MM.1S (cell line): ENCODE measurements around the gene NEDD8.

Experiments used
- DNase-seq: peaks from one replicate; pipeline ENCODE4 v3.0.0-alpha.2; 2015
- H2AFZ ChIP-seq: fragments of 300-600 bp; sonication (generic); 2 replicates; pipeline ENCODE4 v1.6.0; 2016; ENCODE audit warnings: antibody characterized with exemption, low read length
- H3F3A ChIP-seq: fragments of 300-600 bp; sonication (generic); 2 replicates; pipeline ENCODE4 v1.6.1; 2016; ENCODE audit warnings: mild to moderate bottlenecking, antibody characterized with exemption, low read length, moderate library complexity, mixed read lengths; ENCODE audit not compliant: insufficient read depth
- H3K27ac ChIP-seq: fragments of 300-600 bp; sonication (generic); 2 replicates; pipeline ENCODE4 v1.5.1; 2016; ENCODE audit warnings: mild to moderate bottlenecking, low read length
- H3K27me3 ChIP-seq: fragments of 300-600 bp; sonication (generic); replicated peaks from 2 replicates; pipeline ENCODE4 v1.6.0; 2016; ENCODE audit warnings: low read length; ENCODE audit not compliant: insufficient read depth
- H3K36me3 ChIP-seq: fragments of 300-600 bp; sonication (generic); replicated peaks from 2 replicates; pipeline ENCODE4 v1.6.1; 2016; ENCODE audit warnings: mild to moderate bottlenecking, low read length, mixed read lengths; ENCODE audit not compliant: insufficient read depth
- H3K4me1 ChIP-seq: fragments of 300-600 bp; sonication (generic); 2 replicates; pipeline ENCODE4 v1.6.1; 2016; ENCODE audit warnings: low read length, mixed read lengths
- H3K4me2 ChIP-seq: fragments of 300-600 bp; sonication (generic); 2 replicates; pipeline ENCODE4 v1.6.0; 2016; ENCODE audit warnings: low read depth, low read length
- H3K4me3 ChIP-seq: fragments of 300-600 bp; sonication (generic); 2 replicates; pipeline ENCODE4 v1.5.1; 2016; ENCODE audit warnings: low read length, mixed read lengths
- H3K79me2 ChIP-seq: fragments of 300-600 bp; sonication (generic); 2 replicates; pipeline ENCODE4 v1.6.1; 2016; ENCODE audit warnings: mixed run types, low read length, mixed read lengths
- H3K9ac ChIP-seq: fragments of 300-600 bp; sonication (generic); 2 replicates; pipeline ENCODE4 v1.6.1; 2016; ENCODE audit warnings: low read length, mixed read lengths
- H3K9me2 ChIP-seq: fragments of 300-600 bp; sonication (generic); replicated peaks from 2 replicates; pipeline ENCODE4 v1.6.1; 2016; ENCODE audit warnings: mild to moderate bottlenecking, low read length, mixed read lengths; ENCODE audit not compliant: insufficient read depth
- H3K9me3 ChIP-seq: fragments of 300-600 bp; sonication (generic); replicated peaks from 2 replicates; pipeline ENCODE4 v1.6.1; 2016; ENCODE audit warnings: mild to moderate bottlenecking, low read length, mixed read lengths; ENCODE audit not compliant: insufficient read depth
- H4K20me1 ChIP-seq: fragments of 300-600 bp; sonication (generic); 2 replicates; pipeline ENCODE4 v1.6.1; 2016; ENCODE audit warnings: mild to moderate bottlenecking, low read length, moderate library complexity, mixed read lengths; ENCODE audit not compliant: insufficient read depth
- CTCF ChIP-seq: fragments of 300-600 bp; sonication (generic); IDR thresholded peaks from 2 replicates; pipeline ENCODE4 v1.5.1; 2016; ENCODE audit warnings: antibody characterized with exemption, low read length, mixed read lengths
- EZH2 ChIP-seq: fragments of 300-600 bp; sonication (generic); optimal IDR thresholded peaks from 2 replicates; pipeline ENCODE3; 2017; ENCODE audit warnings: low read depth, mild to moderate bottlenecking, antibody characterized with exemption, low read length, mixed read lengths
- EZH2phosphoT487 ChIP-seq: fragments of 300-600 bp; sonication (generic); IDR thresholded peaks from 2 replicates; pipeline ENCODE4 v1.6.1; 2018; ENCODE audit warnings: antibody characterized with exemption, low read length

The NEDD8 gene

GRCh38 chr14:24198814-24199524 is 33.2 kb downstream of the NEDD8 start:
- Histone ChIP-seq H2AFZ (no peak overlapping the region), H3K27me3 (no peaks in the 10 kb centered on the region), H3K4me1 (peaks cover 5% of the 10 kb centered on the region; the same call in 1 of the 2 replicates), H3K4me3 (no peak overlapping the region), H4K20me1 (no peaks in the 10 kb centered on the region), H3F3A (peaks cover 7% of the 10 kb centered on the region; the same call in 1 of the 2 replicates), H3K36me3 (no peaks in the 10 kb centered on the region), H3K9me2 (no peaks in the 10 kb centered on the region), H3K9me3 (no peaks in the 10 kb centered on the region), H3K4me2 (no peak overlapping the region), H3K27ac (no peak overlapping the region), H3K9ac (no peak overlapping the region), H3K79me2 (peaks cover 15% of the 10 kb centered on the region)
- DNase-seq, result no peak
- TF ChIP-seq CTCF, result no peak
- no peak for TF ChIP-seq EZH2
- TF ChIP-seq EZH2phosphoT487, result no peak

GRCh38 chr14:24197056-24197450 is 35.1 kb downstream of the NEDD8 start:
- no peak for DNase-seq
- Histone ChIP-seq H3K4me1 (peaks cover 5% of the 10 kb centered on the region; the same call in 1 of the 2 replicates), H3K27ac (no peak overlapping the region; the same call in 1 of the 2 replicates), H3K27me3 (no peaks in the 10 kb centered on the region), H3K79me2 (peaks cover 21% of the 10 kb centered on the region), H3F3A (peaks cover 7% of the 10 kb centered on the region; the same call in 1 of the 2 replicates), H3K4me2 (peak overlapping the region; percentile 50; the same call in 1 of the 2 replicates), H3K9me2 (no peaks in the 10 kb centered on the region), H4K20me1 (no peaks in the 10 kb centered on the region), H2AFZ (no peak overlapping the region), H3K9me3 (no peaks in the 10 kb centered on the region), H3K9ac (peak overlapping the region; percentile 47; the same call in 1 of the 2 replicates), H3K36me3 (no peaks in the 10 kb centered on the region), H3K4me3 (0 out of 2 replicates have a peak overlapping the region, but pooled peaks have one; percentile 20)
- no peak for TF ChIP-seq EZH2
- TF ChIP-seq EZH2phosphoT487, result no peak
- no peak for TF ChIP-seq CTCF

GRCh38 chr14:24196071-24197055 is 35.8 kb downstream of the NEDD8 start:
- Histone ChIP-seq H3K36me3 (no peaks in the 10 kb centered on the region), H3K9me3 (no peaks in the 10 kb centered on the region), H3K27me3 (no peaks in the 10 kb centered on the region), H2AFZ (peak overlapping the region; percentile 31; the same call in 1 of the 2 replicates), H3K9ac (peak overlapping the region; percentile 99), H3K27ac (peak overlapping the region; percentile 88; the same call in 1 of the 2 replicates), H3K4me2 (peak overlapping the region; percentile 71), H3K4me1 (peaks cover 5% of the 10 kb centered on the region; the same call in 1 of the 2 replicates), H3K79me2 (peaks cover 23% of the 10 kb centered on the region), H3F3A (peaks cover 7% of the 10 kb centered on the region; the same call in 1 of the 2 replicates), H3K4me3 (peak overlapping the region; percentile 80), H4K20me1 (no peaks in the 10 kb centered on the region), H3K9me2 (no peaks in the 10 kb centered on the region)
- DNase-seq, result peak; percentile 18
- TF ChIP-seq CTCF (no peak), EZH2 (no peak), EZH2phosphoT487 (no peak)
